WI38 (cell line): ENCODE measurements around the gene ABLIM3.

Source experiments
- H3K4me3 ChIP-seq: 2 replicates; pipeline ENCODE4 v1.5.1; 2011; ENCODE audit warnings: low read depth, mild to moderate bottlenecking, control low read depth, low read length
- TF ChIP-seq, protein P1 (sequence below): IDR thresholded peaks from 2 replicates; pipeline ENCODE4 v1.5.1; 2012; ENCODE audit warnings: low read depth, mild to moderate bottlenecking, control low read depth, low read length

ABLIM3 gene

DNA sequence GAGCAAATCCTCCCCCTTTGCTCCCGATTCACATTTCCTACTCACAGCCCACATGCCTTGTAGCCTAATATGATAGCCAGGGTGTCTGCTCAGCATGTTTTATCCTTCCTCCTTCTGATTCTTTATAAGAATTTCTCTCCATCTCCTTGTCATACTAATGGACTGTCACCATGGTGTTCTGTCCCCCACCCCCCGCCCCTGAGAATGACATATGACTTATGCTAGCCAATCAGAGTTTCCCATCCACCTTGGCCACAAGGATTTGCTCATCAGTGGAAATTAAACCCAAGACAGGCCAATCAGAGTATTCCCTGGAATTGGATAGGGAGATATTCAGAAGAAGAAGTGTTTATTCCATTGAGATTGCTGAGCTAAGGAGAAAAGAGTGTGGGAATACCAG lies 16.0 kb downstream of the ABLIM3 start:
- H3K4me3 ChIP-seq: no peak overlapping the region
- TF ChIP-seq, protein P1, sequence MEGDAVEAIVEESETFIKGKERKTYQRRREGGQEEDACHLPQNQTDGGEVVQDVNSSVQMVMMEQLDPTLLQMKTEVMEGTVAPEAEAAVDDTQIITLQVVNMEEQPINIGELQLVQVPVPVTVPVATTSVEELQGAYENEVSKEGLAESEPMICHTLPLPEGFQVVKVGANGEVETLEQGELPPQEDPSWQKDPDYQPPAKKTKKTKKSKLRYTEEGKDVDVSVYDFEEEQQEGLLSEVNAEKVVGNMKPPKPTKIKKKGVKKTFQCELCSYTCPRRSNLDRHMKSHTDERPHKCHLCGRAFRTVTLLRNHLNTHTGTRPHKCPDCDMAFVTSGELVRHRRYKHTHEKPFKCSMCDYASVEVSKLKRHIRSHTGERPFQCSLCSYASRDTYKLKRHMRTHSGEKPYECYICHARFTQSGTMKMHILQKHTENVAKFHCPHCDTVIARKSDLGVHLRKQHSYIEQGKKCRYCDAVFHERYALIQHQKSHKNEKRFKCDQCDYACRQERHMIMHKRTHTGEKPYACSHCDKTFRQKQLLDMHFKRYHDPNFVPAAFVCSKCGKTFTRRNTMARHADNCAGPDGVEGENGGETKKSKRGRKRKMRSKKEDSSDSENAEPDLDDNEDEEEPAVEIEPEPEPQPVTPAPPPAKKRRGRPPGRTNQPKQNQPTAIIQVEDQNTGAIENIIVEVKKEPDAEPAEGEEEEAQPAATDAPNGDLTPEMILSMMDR: no peak

DNA sequence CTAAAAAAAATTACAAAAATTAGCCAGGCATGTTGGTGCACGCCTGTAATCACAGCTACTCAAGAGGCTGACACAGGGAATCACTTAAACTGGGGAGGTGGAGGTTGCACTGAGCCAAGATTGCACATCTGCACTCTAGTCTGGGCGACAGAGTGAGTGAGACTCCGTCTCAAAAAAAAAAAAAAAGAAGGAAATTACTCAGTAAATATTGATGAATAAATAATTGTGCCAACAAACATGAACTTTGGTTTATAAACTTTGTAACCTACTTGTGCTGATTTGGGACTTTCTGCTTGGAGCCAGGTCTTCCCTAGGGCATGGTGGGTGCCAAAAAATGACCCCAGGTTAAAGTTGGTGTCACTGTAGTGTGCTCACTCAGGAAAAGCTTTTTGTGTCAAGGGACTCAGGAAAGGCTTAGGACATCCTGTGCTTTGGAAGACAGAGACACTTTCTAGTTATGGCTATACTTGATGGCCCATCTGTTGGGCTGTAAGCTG lies 19.0 kb downstream of the ABLIM3 start:
- TF ChIP-seq, protein P1: no peak
- no peak overlapping the region for H3K4me3 ChIP-seq

GRCh38 chr5:149161026-149161687 lies 19.9 kb downstream of the ABLIM3 start:
- TF ChIP-seq, protein P1: no peak
- H3K4me3 ChIP-seq: no peak overlapping the region

DNA sequence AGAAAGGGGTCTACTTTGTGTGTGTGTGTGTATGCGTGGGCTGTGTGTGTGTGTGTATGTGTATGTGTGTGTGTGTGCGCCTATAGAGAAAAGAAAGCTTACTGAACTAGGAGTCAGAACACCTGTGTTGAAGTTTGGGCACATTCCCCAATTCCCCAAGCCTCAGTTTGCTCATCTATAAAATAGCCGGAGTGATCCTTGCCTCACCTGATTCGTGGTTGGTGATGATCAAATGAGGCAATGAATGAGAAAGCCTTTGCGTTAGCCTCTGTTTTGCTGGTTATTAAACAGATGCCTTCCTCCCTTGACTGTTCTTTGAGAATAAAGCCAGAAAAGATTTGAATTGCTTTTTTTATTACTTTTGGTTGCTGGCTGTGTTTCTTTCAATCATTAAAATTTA lies 20.6 kb downstream of the ABLIM3 start:
- H3K4me3 ChIP-seq: no peak overlapping the region
- TF ChIP-seq, protein P1: no peak

GRCh38 chr5:149162401-149163084 lies 21.2 kb downstream of the ABLIM3 start:
- H3K4me3 ChIP-seq: no peak overlapping the region
- TF ChIP-seq, protein P1: no peak

- no peak overlapping the region for H3K4me3 ChIP-seq
- TF ChIP-seq, protein P1: no peak
Observed at GRCh38 chr5:149164731-149165130, 23.4 kb downstream of the ABLIM3 start.

DNA sequence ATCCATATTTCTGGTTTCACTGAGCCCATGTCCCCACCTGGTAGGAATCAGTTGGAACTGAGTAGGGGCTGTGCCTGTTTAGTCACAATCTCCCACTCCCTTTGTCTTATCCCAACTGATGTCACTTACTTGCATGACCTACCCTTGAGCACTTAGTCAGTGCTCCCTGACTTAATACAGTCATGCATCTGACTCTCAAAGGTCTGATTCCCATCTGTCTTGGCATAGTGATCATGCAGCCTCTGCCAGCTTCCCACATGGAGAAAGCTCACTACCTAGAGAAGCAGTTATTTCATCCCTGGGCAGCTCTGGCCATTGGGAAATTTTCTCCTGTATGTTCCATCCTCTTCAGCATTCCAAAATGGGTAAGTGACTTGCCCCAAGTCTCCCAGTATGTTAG lies 24.8 kb downstream of the ABLIM3 start:
- TF ChIP-seq, protein P1: no peak
- no peak overlapping the region for H3K4me3 ChIP-seq
